MV-4-11 (cell line): ENCODE measurements around the gene STKLD1.
"Not testable (repeated sequence)": the region's sequence is repeated elsewhere in the genome, so short reads cannot be mapped to it uniquely, and the experiment has no call there.

Source experiments
- DNase-seq: peaks from one replicate; lab custom pipeline; 2025; lab: John Stamatoyannopoulos, UW

STKLD1 gene

GRCh38 chr9:133362359-133363044 lies 13.7 kb upstream of the STKLD1 start:
- DNase-seq: no peak

- DNase-seq: no peak
Measured at GRCh38 chr9:133366435-133366834, 9.7 kb upstream of the STKLD1 start.

DNA sequence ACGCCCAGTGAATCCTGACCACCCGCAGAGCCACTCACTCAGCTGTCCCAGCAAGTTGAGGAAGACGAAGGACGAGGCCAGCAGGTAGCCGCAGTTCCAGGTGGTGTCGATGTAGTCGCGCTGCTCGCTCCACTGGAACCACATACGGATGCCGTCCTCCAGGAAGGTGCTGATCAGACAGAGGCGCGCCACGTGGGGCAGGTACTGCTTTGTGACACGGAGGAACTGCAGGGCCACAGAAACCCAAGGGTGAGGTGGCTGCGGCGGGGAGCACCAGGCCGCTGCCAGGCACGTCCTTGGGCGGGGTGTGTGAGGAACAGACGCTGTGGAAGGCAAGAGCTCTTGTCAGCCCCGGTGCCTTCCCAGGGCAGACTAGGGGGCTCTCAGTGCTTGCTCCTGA lies 8.9 kb upstream of the STKLD1 start:
- no peak for DNase-seq

DNA sequence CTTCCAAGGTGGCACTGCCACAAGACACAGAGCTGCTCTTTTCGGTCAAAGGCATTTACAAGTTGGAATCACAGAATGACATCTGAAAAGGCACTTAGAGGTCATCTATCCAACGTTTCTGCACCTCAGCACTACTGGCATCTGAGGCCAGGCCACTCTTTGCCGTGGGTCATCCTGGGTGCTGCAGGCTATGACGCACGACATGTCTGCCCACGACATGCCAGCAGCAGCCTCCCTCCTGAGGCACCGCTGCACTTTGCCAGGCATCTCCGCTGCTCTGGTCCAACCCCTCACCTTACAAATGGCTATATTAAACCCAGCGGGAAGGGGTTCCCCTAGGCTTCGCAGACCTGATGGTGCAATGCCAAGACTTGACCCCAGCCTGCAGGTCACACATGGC lies 8.4 kb upstream of the STKLD1 start:
- no peak for DNase-seq

GRCh38 chr9:133368249-133368881 lies 7.8 kb upstream of the STKLD1 start:
- no peak for DNase-seq

GRCh38 chr9:133369422-133369821 lies 6.7 kb upstream of the STKLD1 start:
- no peak for DNase-seq

GRCh38 chr9:133369933-133370332 lies 6.2 kb upstream of the STKLD1 start:
- DNase-seq: no peak

GRCh38 chr9:133370685-133371084 lies 5.5 kb upstream of the STKLD1 start:
- no peak for DNase-seq

DNA sequence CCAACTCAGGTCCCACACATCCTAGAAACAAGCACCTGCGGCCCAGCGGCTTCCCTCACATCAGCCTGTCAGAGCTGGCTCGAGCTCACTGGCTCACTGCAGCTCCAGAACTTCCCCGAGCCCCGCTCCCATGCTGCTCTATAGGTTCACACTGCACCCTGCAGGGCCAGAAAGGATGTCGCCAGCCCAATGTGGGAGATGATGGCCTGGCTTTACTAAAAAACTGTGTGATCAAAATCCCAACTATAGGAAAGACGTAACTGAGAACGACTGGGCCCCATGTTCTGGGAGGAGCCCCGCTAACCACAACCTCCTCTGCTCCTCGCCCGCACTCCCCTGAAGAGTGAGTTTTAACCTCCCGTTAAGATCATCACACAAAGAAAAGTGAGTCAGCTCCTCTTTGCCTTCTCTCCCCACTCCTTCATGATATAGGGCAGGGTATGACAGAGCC lies 4.9 kb upstream of the STKLD1 start:
- peak; percentile 45 for DNase-seq

DNA sequence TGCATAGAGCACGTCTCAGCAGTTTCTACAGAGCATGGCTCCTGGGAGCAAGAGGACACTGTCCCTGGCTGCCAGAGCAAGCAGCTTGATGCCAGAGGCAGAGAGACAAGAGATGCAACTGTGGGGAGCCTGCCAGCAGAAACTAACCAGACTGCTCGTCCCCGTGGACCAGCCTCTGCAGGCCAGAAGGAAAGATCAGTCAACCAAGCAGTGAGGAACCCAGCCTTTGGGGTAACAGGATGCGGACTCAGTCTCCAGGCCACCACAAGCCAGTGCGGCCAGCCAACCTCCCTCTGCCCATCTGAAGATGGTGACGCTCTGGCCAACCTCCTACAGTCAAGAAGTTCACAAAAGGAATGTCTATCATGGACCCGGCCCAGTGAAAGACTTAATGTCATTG lies 4.0 kb upstream of the STKLD1 start:
- no peak for DNase-seq

DNA sequence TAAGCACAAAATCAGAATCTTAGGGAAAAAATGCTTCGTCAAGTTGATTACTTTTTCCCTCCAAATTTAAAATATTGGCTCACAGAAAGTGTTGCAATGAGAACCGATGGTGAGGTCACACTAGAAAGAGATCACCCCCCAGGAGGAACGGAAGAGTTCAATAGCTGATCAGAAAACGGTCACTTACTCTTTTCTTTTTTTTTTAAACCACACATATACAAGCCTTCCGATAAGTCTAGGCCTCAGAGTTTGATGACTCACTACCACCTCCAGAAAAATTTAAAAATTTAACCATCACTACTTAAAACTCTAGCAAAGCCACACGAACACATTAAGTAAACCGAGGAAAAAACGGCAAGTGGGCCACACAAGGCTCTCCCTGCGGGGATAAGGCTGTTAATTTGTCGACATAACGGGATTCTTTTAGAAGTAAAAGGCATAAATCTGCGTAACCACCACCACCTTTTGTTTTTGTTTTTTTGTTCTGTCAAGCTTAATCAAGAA lies 1.5 kb upstream of the STKLD1 start:
- peak; percentile 92 for DNase-seq

- peak; percentile 53 for DNase-seq
Measured at GRCh38 chr9:133375116-133375723, 946 bp upstream of the STKLD1 start.

GRCh38 chr9:133377280-133377679 lies 1.1 kb downstream of the STKLD1 start:
- not testable (repeated sequence) for DNase-seq

GRCh38 chr9:133377721-133378216 lies 1.6 kb downstream of the STKLD1 start:
- DNase-seq: no peak

GRCh38 chr9:133378408-133378962 lies 2.3 kb downstream of the STKLD1 start:
- no peak for DNase-seq

GRCh38 chr9:133379153-133380086 lies 3.3 kb downstream of the STKLD1 start:
- no peak for DNase-seq

GRCh38 chr9:133380734-133381133 lies 4.6 kb downstream of the STKLD1 start:
- DNase-seq: no peak

GRCh38 chr9:133382507-133383141 lies 6.5 kb downstream of the STKLD1 start:
- no peak for DNase-seq

- no peak for DNase-seq
Measured at GRCh38 chr9:133383438-133383837, 7.3 kb downstream of the STKLD1 start.

GRCh38 chr9:133384736-133385321 lies 8.7 kb downstream of the STKLD1 start:
- DNase-seq: no peak

- DNase-seq: no peak
Measured at GRCh38 chr9:133385452-133385851, 9.3 kb downstream of the STKLD1 start.
